HepG2 (cell line): ENCODE results near the gene PLCD4. TPM values are rescaled to one million over a fixed set of nuclear protein-coding genes. Genes with fewer than 3 reads are reported as not detected.

Source experiments
- ATAC-seq: fragments of 200-7000 bp; cut with Tn5 transposase; 3 replicates; pipeline ENCODE4 v1.9.1; 2020; ENCODE audit warnings: mild to moderate bottlenecking, moderate library complexity
- BruUV-seq: library from RNA; stranded (reverse); fragments of 400-500 nt; replicated peaks from 2 replicates; lab custom pipeline; 2021; lab: Mats Ljungman, UMichigan
- CTCF ChIA-PET: fragments of 300-600 bp; formaldehyde crosslinking; extraction: SDS; loops from one replicate; lab custom pipeline; 2021; ENCODE audit warnings: low total read pairs, inconsistent platforms, low intra/inter-chr PET ratio; lab: Yijun Ruan, JAX
- POLR2A ChIA-PET: fragments of 350-600 bp; sonication (Branson Sonifier 250); formaldehyde crosslinking; loops from one replicate; lab custom pipeline; 2020; ENCODE audit warnings: antibody characterized with exemption, inconsistent platforms; lab: Yijun Ruan, JAX
- DNase-seq: peaks from one replicate; pipeline ENCODE4 v3.0.0-alpha.2; 2015; ENCODE audit warnings: low spot score
- FAIRE-seq: peaks from 3 replicates; lab custom pipeline; 2011; peaks lifted over from hg19 to GRCh38; lab: Jason Lieb, UNC
- H2AFZ ChIP-seq: one replicate; pipeline ENCODE4 v1.6.1; 2011; ENCODE audit warnings: low read length, inconsistent platforms
- H3K27ac ChIP-seq: fragments of 300-600 bp; 3 replicates; pipeline ENCODE4 v1.8.0; 2011; ENCODE audit warnings: mixed run types, mild to moderate bottlenecking, mixed read lengths, low read length, inconsistent platforms; ENCODE audit not compliant: insufficient read depth; ENCODE audit errors: extremely low read length
- H3K27me3 ChIP-seq, 2 experiments: fragments of 200-600 bp in 1 of 2; 2 replicates in 1 of 2; 3 replicates in 1 of 2; pipeline versions ENCODE4 v1.6.0 to v1.8.0; 2011; ENCODE audit warnings: low read length in 2 of 2, mild to moderate bottlenecking in 2 of 2, moderate library complexity in 2 of 2, inconsistent platforms in 1 of 2; ENCODE audit not compliant: insufficient read depth in 2 of 2, control insufficient read depth in 1 of 2
- H3K36me3 ChIP-seq, 2 experiments: fragments of 200-600 bp in 1 of 2; replicated peaks in 1 of 2; 2 replicates in 1 of 2; 3 replicates in 1 of 2; pipeline versions ENCODE4 v1.5.1 to v1.8.0; 2011; ENCODE audit warnings: low read length in 2 of 2, inconsistent platforms in 1 of 2; ENCODE audit not compliant: insufficient read depth in 2 of 2, control insufficient read depth in 1 of 2
- H3K4me1 ChIP-seq: 2 replicates; pipeline ENCODE4 v1.5.1; 2012; ENCODE audit warnings: low read length, inconsistent platforms; ENCODE audit not compliant: insufficient read depth
- H3K4me2 ChIP-seq: 2 replicates; pipeline ENCODE4 v1.6.0; 2011; ENCODE audit warnings: low read depth, low read length, inconsistent platforms
- H3K4me3 ChIP-seq, 3 experiments: fragments of 200-600 bp in 1 of 3; sonication (generic), shearing (Covaris generic) in 1 of 3; replicated peaks in 1 of 3; 2 replicates each; pipeline ENCODE4 v1.5.1; 2011 to 2016; ENCODE audit warnings: low read length in 3 of 3, inconsistent platforms in 2 of 3, low read depth in 2 of 3, mild to moderate bottlenecking in 2 of 3, control low read depth in 1 of 3, mixed read lengths in 1 of 3; ENCODE audit not compliant: insufficient read depth in 1 of 3
- H3K79me2 ChIP-seq: one replicate; pipeline ENCODE4 v1.6.1; 2011; ENCODE audit warnings: low read length, inconsistent platforms; ENCODE audit not compliant: insufficient read depth
- H3K9ac ChIP-seq: 2 replicates; pipeline ENCODE4 v1.6.0; 2011; ENCODE audit warnings: mild to moderate bottlenecking, low read depth, low read length, inconsistent platforms; ENCODE audit not compliant: insufficient read depth
- H3K9me3 ChIP-seq: 2 replicates; pipeline ENCODE4 v1.5.1; 2012; ENCODE audit warnings: mild to moderate bottlenecking, low read length
- H4K20me1 ChIP-seq: 2 replicates; pipeline ENCODE4 v1.6.0; 2011; ENCODE audit warnings: inconsistent platforms, mild to moderate bottlenecking, low read length, moderate library complexity; ENCODE audit not compliant: insufficient read depth
- EP300 ChIP-seq, 3 experiments: sonication (generic) in 1 of 3; formaldehyde crosslinking in 1 of 3; IDR thresholded peaks; 2 replicates each; pipeline versions ENCODE4 v1.5.1 to v1.6.1; 2011 to 2020; ENCODE audit warnings: low read depth in 2 of 3, low read length in 2 of 3, borderline replicate concordance in 1 of 3, improper control_type of control experiment in 1 of 3, mild to moderate bottlenecking in 1 of 3, missing genetic modification reagents in 1 of 3, moderate library complexity in 1 of 3
- HNRNPLL ChIP-seq: fragments of 200-400 bp; formaldehyde crosslinking; IDR thresholded peaks from 2 replicates; pipeline ENCODE4 v1.6.1; 2017; ENCODE audit warnings: mild to moderate bottlenecking, low read depth, low read length; ENCODE audit not compliant: poor library complexity, severe bottlenecking
- PRMT3 ChIP-seq: sonication (generic); formaldehyde crosslinking; IDR thresholded peaks from 2 replicates; pipeline ENCODE4 v1.8.1; 2022; ENCODE audit warnings: low read depth, mild to moderate bottlenecking, moderate library complexity, missing genetic modification reagents, borderline replicate concordance
- SIX4 ChIP-seq: sonication (generic); formaldehyde crosslinking; IDR thresholded peaks from 2 replicates; pipeline ENCODE4 v1.4.0; 2020; ENCODE audit warnings: missing genetic modification reagents
- SMYD3 ChIP-seq: sonication (generic); formaldehyde crosslinking; IDR thresholded peaks from 2 replicates; pipeline ENCODE4 v1.8.1; 2023; ENCODE audit warnings: mild to moderate bottlenecking, missing genetic modification reagents
- ZNF773 ChIP-seq: sonication (generic); formaldehyde crosslinking; IDR thresholded peaks from 2 replicates; pipeline ENCODE4 v1.4.0; 2020; ENCODE audit warnings: missing genetic modification reagents, borderline replicate concordance
- WGBS: methylation state at CpG from one replicate; pipeline ENCODE4 v1.1.6; 2017; ENCODE audit warnings: low lambda C conversion rate; 5-methylcytosine and 5-hydroxymethylcytosine counted together
- in situ Hi-C: cut with HindIII; loops from 2 replicates; pipeline ENCODE4 v1.10.0; 2017; ENCODE audit warnings: low pct_unique_long_range_greater_than_20kb; ENCODE audit not compliant: extremely low pct_ligation_motif_present
- intact Hi-C: fragments of 100-400 bp; cut with micrococcal nuclease; formaldehyde crosslinking; loops from one replicate; pipeline ENCODE4 v1.10.0; 2022; ENCODE audit not compliant: unreplicated experiment
- polyA plus RNA-seq, 8 experiments: library from polyadenylated mRNA; depleted of rRNA in 3 of 8; stranded (reverse) in 7 of 8; unstranded in 1 of 8; fragments of >200 nt; fragmentation: Illumina TruSeq in 4 of 8; extraction: Trizol in 4 of 8; gene quantifications; 2 replicates each; pipeline versions ENCODE4 v1.2.1 to v1.2.3, GENCODE V29; 2011 to 2016; ENCODE audit warnings: low read depth in 4 of 8, missing spikeins in 1 of 8, mixed read lengths in 1 of 8; ENCODE audit not compliant: insufficient read depth in 1 of 8
- total RNA-seq, 5 experiments: library from RNA; depleted of rRNA; stranded (reverse); fragments of >200 nt; fragmentation: Illumina TruSeq; extraction: Trizol; gene quantifications; 2 replicates each; pipeline ENCODE4 v1.2.3, GENCODE V29; 2016; ENCODE audit warnings: low read depth in 1 of 5
- TF ChIP-seq, protein P1 (sequence below): sonication (generic); formaldehyde crosslinking; IDR thresholded peaks from 2 replicates; pipeline ENCODE4 v1.8.0; 2023; ENCODE audit warnings: mild to moderate bottlenecking, missing genetic modification reagents
- TF ChIP-seq, protein P2 (sequence below): sonication (generic); formaldehyde crosslinking; IDR thresholded peaks from 2 replicates; pipeline ENCODE4 v1.4.0; 2020; ENCODE audit warnings: mild to moderate bottlenecking, missing genetic modification reagents
- TF ChIP-seq, protein P3 (sequence below): IDR thresholded peaks from 2 replicates; pipeline ENCODE4 v1.6.1; 2012; ENCODE audit warnings: low read length, improper control_type of control experiment

Gene PLCD4
- total and polyA plus RNA-seq, 2 of the 13 experiments (the other 11 are each of a cell fraction or from before 2014, with no cell fraction given): 0.26 TPM; not detected in 1

DNA sequence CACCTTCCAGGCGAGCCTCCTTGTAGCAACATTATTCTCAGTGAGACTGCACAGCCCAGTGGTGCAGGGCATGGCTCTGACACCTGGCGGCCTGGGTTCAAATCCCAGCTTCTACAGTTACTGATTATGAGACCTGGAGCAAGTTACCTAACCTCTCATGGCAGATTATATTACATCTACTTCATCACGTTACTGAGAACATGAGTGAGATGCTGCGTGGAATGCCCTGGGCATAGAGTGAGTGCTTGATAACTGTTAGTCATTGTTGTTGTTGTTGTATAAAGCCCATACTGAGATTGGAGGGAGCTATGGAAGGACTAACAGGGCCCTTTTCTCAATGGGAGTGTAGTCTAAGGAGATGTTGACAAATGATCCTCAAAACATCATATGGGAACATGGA lies 18.7 kb downstream of the PLCD4 start:
- intact Hi-C loops: no loop called here
- BruUV-seq: no TSS peak
- H3K4me2 ChIP-seq: no peak overlapping the region

More for the DNA sequence above, 18.7 kb downstream of the PLCD4 start:
- 44% methylated on average over 4 of the region's 4 CpGs for WGBS
- ChIA-PET CTCF (no interaction called here), POLR2A (no interaction called here)
- Histone ChIP-seq H3K4me1 (no peaks in the 10 kb centered on the region), H3K27ac (no peak overlapping the region), H3K36me3 (no peaks in the 10 kb centered on the region), H3K27me3 (peaks cover 1 to 3% of the 10 kb centered on the region in 2 experiments; a peak in 1 of 5 replicates), H4K20me1 (no peaks in the 10 kb centered on the region), H2AFZ (no peak overlapping the region), H3K4me3 (no peak overlapping the region), H3K9ac (no peak overlapping the region), H3K9me3 (no peaks in the 10 kb centered on the region), H3K79me2 (no peaks in the 10 kb centered on the region)
- no peak for ATAC-seq
- TF ChIP-seq SIX4 (CRISPR knock-in tag): no peak
- TF ChIP-seq, protein P1, sequence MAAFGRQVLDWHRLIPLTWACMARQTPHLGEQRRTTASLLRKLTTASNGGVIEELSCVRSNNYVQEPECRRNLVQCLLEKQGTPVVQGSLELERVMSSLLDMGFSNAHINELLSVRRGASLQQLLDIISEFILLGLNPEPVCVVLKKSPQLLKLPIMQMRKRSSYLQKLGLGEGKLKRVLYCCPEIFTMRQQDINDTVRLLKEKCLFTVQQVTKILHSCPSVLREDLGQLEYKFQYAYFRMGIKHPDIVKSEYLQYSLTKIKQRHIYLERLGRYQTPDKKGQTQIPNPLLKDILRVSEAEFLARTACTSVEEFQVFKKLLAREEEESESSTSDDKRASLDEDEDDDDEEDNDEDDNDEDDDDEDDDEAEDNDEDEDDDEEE (CRISPR knock-in tag): no peak
- TF ChIP-seq, protein P2, sequence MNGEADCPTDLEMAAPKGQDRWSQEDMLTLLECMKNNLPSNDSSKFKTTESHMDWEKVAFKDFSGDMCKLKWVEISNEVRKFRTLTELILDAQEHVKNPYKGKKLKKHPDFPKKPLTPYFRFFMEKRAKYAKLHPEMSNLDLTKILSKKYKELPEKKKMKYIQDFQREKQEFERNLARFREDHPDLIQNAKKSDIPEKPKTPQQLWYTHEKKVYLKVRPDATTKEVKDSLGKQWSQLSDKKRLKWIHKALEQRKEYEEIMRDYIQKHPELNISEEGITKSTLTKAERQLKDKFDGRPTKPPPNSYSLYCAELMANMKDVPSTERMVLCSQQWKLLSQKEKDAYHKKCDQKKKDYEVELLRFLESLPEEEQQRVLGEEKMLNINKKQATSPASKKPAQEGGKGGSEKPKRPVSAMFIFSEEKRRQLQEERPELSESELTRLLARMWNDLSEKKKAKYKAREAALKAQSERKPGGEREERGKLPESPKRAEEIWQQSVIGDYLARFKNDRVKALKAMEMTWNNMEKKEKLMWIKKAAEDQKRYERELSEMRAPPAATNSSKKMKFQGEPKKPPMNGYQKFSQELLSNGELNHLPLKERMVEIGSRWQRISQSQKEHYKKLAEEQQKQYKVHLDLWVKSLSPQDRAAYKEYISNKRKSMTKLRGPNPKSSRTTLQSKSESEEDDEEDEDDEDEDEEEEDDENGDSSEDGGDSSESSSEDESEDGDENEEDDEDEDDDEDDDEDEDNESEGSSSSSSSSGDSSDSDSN: no peak
- TF ChIP-seq, protein P3, sequence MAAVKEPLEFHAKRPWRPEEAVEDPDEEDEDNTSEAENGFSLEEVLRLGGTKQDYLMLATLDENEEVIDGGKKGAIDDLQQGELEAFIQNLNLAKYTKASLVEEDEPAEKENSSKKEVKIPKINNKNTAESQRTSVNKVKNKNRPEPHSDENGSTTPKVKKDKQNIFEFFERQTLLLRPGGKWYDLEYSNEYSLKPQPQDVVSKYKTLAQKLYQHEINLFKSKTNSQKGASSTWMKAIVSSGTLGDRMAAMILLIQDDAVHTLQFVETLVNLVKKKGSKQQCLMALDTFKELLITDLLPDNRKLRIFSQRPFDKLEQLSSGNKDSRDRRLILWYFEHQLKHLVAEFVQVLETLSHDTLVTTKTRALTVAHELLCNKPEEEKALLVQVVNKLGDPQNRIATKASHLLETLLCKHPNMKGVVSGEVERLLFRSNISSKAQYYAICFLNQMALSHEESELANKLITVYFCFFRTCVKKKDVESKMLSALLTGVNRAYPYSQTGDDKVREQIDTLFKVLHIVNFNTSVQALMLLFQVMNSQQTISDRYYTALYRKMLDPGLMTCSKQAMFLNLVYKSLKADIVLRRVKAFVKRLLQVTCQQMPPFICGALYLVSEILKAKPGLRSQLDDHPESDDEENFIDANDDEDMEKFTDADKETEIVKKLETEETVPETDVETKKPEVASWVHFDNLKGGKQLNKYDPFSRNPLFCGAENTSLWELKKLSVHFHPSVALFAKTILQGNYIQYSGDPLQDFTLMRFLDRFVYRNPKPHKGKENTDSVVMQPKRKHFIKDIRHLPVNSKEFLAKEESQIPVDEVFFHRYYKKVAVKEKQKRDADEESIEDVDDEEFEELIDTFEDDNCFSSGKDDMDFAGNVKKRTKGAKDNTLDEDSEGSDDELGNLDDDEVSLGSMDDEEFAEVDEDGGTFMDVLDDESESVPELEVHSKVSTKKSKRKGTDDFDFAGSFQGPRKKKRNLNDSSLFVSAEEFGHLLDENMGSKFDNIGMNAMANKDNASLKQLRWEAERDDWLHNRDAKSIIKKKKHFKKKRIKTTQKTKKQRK: no peak
- TF ChIP-seq ZNF773: no peak
- TF ChIP-seq PRMT3 (CRISPR knock-in tag): no peak
- TF ChIP-seq HNRNPLL: no peak
- TF ChIP-seq SMYD3 (CRISPR knock-in tag): no peak
- TF ChIP-seq EP300 (IDR thresholded peaks at IDR 0.05; ENCODE audit: low read depth in 2 of 2, low read length in 2 of 2): no peak
- no peak for TF ChIP-seq EP300 (CRISPR knock-in tag; IDR thresholded peaks at IDR 0.05; ENCODE audit: borderline replicate concordance)
- in situ Hi-C loops: no loop called here
- DNase-seq: no peak
- FAIRE-seq: no peak
